ENCODE results near the gene IVNS1ABP.
"Not testable (repeated sequence)": the region's sequence is repeated elsewhere in the genome, so short reads cannot be mapped to it uniquely, and the experiment has no call there.

The IVNS1ABP gene

DNA sequence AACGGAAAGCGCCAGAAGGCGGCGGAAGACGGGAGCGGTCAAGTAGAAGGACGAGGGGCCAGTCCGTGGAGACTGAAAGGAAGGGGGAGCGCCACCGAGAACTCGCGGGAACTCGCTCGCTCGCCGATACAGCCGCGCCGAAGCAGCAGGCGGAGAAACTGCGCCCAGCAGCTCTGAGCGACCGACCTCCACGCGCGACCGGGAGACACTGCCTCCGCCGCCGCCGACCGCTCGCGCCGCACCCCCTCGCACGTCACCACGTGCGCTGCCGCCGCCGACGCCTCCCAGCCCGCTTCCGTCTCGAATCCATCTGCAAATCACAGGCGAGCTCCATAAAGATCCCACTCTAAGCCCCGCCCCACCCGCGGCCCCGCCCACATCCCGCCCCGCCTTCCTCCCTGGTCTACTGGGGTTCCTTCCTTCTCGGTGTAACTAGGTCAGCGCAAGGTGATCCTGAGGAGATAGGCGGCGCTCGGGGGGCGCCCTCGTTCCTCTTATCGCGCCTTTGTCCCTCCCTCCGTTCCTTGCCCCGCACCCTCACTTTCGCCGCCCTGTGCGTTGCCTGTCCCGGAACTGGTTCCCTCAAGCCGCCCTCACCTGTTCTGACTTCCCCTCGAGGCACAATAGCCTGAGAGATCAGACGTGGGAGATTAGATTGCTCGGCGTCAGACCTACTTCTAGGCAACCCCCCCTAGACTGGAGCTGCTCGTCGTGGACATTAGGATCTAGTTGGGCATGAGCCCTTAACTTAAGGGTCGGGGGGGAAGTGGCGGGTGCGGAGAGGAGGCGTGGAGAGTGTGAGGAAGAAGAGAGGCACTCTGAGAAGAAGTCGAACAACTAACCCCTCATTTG, at the start of gene IVNS1ABP:
Gene IVNS1ABP (minus strand): TSS at position 210 of the 852 bp plus-strand sequence. CDS start 7,750 bp downstream, outside the sequence.
- peak; percentile 94 for DNase-seq

DNA sequence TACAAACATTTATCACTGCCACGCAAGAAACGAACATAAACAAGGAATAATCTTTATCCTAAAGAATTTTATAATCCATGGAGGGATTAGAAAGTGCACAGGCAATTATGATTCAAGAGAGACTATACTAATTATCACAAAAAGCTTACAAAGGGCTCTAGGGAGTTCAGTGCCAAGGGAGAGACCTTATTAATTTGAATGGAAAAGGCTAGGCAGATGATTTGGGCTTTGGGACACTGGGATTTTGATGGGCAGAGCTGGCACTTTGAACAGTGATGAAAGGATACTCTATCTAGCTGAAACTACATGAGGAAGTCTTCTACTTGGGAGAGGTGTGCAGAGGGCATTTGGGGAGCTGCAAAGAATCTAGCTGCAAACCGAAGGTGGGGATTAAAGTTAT, 48.9 kb upstream of the IVNS1ABP start:
- DNase-seq, result no peak

DNA sequence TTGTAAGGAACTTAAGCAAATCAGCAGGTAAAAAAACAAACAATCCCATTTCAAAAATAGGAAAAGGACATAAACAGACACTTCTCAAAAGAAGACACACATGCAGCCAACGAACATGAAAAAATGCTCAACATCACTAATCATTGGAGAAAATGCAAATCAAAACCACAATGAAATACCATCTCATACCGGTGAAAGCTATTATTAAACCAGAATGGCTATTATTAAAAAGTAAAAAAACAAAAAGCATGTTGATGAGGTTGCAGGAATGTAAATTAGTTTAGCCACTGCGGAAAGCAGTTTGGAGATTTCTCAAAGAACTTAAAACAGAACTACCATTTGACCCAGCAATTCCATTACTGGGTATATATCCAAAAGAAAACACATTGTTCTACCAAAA, 47.5 kb upstream of the IVNS1ABP start:
- not testable (repeated sequence) for DNase-seq

DNA sequence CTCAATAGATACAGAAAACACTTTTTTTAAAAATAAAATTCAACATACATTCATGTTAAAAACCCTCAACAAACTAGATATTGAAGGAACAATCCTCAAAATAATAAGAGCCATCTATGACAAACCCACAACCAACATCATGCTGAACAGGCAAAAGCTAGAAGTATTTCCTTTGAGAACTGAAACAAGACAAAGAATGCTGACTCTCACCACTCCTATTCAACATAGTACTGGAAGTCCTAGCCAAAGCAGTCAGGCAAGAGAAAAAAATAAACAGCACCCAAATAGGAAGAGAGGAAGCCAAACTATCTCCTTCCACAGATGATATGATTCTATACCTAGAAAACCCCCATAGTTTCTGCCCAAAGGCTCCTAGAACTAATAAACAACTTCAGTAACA, 46.2 kb upstream of the IVNS1ABP start:
- DNase-seq, result no peak

DNA sequence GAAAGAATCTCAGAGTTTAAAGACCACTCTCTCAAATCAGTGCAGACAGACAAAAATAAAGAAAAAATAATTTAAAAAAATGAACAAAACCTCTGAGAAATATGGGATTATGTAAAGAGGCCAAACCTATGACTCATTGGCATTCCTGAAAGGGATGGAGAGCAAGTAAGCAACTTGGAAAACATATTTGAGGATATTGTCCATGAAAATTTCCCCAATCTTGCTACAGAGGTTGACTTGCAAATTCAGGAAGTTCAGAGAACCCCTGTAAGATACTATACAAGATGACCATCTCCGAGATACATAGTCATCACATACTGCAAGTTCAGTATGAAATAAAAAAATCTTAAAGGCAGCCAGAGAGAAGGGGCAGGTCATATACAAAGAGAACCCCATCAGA, 43.7 kb upstream of the IVNS1ABP start:
- no peak for DNase-seq

DNA sequence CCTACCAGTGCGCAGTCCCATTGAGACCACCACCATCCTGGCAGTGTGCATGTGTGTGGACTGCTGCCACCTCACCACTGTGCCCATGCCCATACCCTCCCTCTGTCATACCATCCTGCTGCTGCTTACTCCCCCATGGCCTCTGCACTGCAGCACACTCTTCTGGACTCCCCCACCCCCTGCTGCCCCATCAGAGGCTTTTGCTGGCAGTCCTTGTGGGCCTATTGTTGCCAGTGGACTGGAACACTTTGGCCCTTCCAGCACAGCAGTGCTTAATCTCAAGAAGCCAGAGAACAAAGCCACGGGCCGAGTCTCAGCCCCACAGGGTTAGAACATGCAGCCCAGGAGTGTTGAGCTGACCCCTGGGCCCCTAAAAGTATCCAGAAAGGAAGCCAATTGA, 41.9 kb upstream of the IVNS1ABP start:
- no peak for DNase-seq

DNA sequence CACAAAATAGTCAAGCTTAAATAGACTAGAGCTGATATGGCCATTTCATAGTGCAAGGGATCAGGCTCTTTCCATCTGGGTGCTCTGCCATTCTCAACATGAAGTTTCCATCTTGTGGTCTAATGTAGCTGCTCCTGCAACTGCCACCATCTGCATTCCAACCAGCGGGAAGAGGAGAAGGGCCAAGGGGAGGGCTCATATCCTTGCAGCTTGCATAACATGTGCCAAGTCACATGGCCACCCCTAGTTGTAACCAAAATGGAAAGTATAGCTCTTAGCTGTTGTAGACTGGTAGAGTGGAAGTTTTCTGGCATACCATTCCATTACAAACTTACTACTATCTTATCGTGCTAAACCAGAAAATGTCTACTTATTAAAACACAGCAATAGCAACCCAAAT, 38.9 kb upstream of the IVNS1ABP start:
- DNase-seq, result no peak

DNA sequence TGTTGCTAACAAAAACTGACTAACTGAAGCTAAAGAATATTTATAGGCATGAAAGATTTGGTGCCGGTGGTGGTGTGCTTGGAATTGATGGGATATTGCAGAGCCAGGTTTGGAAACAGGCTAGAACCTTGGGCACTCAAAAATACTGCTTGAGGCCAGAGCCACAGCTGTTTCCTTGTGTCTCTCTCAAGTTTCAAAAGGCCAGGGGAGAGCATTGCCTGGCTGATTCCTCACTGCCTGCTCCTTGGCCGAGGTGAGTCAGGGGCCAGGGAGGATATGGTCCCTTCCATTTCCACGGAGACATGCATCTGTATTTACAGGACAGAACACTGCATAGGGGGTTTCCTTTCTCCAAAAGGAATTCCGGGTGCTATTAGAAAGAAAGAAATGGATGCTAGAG, 36.1 kb upstream of the IVNS1ABP start:
- no peak for DNase-seq

DNA sequence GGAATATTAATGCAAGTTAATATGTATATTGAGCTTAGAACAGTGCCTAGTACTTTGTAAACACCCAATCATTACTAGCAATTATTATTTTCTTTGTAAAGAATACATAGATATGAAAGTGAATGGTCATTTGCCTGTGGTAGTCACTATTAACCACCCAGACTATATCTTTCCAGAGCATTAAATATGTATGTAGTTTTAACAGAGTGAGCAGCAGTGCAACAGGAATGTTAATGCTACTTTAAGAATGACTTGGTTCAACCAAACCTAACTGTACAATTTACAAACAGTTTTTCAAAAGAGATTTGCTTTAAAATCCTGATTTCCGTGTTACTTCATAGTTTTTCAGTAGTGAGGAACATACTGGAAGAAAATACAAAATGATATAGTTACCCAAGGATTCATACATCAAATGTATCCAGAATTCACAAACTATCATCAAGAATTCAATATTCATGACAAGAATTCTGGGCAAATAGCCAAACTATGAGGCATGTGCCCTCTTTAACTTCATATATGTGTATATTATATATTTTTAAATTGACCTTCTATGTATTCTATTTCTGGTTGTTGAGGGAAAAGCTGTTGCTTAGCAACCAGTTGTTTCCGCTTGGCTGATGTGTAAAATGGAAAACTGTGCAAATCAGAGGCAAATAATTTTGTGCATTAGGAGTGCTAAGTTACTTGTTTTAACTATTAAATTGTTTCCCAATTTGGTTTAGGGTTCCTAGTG, 34.9 kb upstream of the IVNS1ABP start:
- no peak for DNase-seq

DNA sequence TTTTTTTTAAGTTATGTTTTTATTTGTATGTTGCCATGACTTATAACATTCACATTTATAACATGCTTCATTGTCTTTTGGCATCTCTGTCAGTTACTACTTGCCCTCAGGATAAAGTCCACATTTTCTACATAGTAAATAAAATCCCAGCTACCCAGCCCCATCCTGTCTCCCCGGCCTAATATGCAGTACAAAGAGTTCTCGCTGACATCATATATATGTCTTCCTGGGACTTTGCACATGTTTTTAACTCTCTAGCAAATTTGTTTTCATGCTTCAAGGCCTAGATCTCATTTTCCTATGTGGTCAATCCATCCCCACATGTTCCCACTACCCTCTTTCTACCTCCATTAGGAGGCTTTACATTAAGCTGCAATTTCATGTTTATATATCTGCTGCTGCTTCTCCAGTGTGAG, 33.0 kb upstream of the IVNS1ABP start:
- DNase-seq, result no peak

DNA sequence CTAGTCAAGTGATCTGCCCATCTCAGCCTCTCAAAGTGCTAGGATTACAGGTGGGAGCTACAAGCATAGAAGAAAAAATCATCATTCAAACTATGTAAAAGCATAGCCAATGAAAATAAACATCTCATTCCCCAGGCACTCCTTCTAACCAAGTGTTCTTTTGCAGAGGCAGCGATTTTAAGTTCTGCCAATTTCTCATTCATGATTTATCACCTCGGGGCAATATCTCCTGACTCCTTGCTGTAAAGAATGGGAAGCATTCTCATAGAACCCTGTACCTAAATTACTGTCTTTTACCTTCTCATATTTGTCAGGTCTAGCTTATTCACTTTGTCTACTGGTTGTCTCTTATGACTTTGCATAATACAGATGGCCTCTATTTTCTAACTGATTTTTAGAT, 32.5 kb upstream of the IVNS1ABP start:
- DNase-seq, result no peak

DNA sequence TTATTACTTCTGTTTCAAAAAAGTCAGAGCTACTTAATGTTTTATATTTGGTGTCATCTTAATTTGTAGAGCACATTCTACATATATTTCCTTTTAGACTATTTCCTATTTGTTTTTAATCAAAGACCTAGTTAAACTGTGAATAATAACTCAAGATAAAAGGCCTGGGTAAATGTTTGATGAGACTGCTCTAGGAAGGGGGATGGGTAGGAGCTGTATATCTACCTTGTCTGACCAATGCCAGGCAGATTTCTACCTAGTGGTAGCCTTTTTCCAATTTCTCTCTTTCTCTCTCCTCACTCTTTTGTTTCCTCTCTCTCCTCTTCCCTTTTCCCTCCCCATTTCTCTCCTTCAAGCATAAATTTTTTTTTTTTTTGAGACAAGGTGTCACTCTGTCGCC, 31.9 kb upstream of the IVNS1ABP start:
- no peak for DNase-seq

DNA sequence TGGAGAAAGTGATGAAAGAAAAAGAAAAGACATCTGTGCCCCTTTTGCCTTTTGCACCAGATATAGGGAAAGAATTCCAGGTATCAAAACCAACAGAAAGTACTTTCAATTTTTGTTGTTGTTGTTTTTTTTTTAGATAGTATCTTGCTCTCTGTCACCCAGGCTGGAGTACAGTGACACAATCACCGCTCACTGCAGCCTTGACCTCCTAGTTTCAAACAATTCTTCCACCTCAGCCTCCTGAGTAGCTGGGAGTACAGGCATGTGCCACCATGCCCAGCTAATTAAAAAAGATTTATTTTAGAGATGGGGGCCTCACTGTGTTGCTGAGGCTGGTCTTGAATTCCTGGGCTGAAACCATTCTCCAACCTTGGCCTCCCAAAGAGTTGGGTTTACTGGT, 31.3 kb upstream of the IVNS1ABP start:
- DNase-seq, result no peak

DNA sequence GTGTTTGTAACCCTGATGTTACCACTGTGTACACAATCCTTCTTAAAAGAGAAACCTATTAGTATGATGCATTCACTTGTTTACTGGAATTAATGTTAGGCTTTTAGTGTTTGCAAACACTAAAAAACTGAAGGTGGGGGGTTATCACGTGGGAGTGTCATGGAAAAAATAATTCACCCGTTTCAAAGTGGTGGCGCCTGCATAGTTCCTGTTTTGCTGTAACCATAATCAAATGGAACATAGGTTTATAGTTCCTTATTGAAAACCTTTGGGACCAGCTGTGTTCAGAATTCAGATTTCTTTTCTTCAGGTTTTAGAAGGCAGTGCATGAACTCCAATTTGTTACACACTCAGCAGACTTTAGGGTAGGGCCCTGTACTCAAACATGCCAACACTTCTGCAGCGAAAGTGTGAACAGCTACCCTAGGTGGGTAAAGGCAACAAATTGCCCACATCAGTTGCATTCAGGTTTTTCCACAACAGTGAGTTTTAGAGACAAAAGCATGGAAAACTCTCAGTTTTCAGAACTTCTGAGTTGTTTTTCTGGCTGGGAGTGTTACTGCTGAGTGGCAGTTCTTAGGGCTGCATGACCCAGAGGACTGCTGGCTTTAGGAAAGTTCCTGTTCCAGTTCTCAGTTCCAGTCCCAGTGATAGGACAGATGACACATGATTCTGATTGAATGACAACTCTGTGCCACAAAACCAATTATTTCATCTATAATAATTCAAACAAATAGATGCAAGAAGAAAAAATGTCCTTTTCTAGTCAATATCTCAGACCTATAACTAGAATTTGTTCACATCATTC, 29.1 kb upstream of the IVNS1ABP start:
- DNase-seq, result no peak

DNA sequence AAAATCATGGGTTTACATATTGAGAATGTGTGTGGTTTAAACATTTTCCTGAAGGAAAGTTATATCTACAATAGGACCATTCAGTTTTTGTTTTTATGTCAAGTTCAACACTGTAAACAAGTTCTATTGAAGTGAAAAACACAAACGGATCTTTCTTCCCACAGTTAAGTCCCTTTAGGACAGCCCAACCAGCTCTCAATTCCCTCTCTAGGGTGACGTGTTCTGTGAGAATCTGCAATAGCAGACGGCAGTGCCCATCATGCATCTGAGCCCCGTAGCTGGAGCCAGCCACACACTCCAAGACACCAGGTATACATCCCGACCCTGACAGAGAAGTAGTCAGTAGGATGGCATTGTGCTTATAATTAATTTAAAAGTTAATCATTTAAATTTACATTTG, 26.3 kb upstream of the IVNS1ABP start:
- DNase-seq, result no peak

DNA sequence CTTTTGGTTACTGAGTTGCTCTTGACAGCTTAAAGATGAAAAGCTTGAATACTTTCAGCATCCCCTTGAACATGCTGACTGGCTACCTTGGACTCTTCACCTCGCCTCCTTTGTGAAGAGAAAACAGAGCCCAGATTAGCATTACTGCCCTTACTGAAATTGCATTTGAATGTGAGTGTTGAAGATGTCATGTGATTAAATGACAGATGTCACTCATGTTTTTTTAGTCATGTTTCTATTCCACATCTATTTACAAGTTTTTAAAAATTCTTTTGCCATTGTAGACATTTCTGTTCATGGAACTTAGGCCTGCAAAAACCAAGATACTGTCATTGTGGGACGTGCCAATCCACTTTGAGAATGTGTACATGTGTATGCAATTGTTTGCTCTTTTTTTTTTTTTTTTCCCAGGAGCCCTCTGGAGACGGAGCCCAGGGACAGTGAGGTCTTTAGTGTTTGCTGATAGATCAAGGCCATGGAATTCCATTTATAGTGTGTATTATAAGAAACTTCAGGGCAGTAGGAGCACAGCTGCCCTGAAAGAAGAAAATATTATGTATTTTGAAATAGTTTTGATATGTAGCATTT, 25.7 kb upstream of the IVNS1ABP start:
- no peak for DNase-seq

DNA sequence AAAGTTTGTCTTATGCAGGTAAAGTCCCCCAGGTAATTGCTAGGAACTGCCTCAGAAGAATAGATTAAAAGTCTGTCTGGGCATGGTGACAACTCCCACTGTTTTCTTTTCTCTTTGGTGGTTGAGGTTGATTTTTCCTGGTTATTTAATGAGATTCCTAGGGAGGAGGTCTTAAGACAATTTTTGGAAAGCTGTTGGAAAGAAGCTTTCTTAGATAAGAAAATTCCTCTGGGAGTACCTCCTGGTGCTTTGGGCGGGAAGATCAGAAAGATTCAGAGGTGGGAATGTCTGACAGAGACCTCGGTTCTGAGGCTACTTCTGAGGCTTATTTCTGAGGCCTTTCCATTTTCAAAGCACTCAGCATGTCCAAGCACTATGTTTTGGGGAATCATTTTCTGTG, 25.0 kb upstream of the IVNS1ABP start:
- DNase-seq, result no peak

DNA sequence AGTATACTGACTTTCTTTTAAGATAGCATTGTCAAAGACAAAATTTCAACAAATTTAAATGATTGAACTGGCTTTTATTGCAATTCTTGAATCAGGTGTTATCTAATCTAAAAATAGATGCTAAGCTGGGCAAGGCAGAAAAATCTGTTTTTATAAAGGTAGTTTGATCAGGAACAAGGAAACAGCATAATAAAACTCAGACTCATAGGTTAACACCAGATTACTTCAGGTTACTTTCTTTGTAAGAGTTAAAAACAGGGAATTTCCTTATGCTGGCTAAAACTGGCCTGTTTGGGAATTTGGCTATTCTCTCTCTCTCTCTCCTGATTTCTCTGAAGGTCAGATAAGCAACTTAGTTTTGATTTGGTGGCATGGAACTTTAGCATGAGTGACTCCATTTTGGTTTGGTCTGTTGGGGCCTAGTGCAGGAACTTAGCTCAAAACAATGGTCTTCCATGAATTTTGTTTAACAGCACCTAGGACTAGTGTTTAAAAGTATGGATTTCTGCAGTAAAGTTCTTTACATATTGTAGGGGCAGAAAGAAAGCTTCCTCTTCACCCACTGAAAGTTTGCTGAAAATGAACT, 24.2 kb upstream of the IVNS1ABP start:
- no peak for DNase-seq

DNA sequence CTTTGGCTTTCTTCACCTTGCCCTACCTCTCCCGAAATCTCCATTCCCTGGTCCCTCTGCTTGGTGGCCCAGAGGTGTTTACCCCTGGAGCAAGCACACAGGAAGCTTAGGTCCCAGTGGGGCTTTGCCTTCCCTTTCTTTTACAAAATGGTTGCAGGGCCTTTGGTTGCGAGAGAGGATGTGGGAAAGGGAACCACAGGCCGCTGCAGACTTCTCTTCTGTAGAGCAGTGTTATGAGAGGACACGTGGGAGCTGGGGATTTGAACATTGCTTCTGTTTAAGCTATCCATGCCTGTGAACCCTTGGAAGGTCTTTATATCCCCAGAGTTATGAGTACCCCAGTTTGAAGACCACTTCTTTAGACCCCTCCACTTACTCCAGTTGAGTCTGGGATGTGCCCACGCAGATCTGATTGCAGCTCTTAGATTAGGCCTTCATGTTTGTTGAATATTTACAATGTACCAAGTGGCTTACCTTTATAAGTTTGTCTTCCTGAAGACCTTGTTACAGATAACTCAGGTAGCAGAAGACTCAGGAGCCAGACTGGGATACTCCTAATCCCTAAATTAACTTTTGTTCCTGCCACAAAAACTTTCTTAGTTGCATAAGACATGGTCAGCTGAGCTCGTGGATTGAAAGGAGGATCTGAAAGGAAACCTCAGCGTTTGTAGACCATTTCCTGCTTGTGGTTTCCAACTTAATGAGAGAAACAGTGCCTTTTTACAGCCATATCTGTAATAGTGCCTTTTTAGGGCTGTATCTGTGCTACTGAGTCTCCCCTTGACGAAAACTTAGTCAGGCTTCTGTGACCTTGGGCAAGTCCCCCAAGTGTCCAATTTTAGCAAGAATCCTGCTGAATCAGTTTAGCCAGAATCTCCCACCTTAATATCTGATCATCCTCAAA, 21.9 kb upstream of the IVNS1ABP start:
- no peak for DNase-seq

DNA sequence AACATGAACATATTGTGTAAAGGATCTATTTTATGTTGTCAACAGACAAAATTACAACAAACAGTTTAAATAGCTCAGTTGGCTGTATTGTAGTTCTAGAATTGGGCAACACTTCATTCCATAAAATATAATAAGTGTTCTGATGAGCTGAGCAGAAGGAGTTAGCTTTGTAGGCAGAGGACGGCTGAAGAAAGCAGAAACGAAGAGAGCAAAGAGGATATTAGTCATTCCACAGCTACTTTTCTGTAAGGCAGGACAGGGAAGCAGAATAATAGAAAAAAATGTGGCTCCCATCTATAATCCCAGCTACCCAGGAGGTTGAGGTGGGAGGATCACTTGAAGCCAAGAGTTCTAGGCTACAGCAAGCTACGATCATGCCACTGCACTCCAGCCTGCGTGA, 20.2 kb upstream of the IVNS1ABP start:
- no peak for DNase-seq

DNA sequence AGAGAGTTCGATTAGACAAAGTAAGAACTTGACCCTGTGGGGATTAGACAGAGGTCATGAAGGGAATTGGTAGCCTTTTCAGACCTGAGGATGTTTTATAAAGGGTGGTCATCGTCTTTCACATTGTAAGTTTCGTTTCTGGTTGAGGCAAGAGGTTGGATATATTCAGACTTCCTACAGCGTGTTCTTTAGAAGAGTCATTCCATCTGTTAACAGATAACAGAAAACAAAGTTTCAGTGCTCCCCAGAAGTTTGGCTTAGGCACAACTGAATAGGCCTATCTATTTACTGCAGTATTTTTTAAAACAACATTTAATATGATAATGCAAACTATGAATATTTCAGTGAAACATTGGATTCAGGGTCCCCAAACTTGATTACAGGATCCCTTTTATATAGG, 17.1 kb upstream of the IVNS1ABP start:
- DNase-seq, result no peak

DNA sequence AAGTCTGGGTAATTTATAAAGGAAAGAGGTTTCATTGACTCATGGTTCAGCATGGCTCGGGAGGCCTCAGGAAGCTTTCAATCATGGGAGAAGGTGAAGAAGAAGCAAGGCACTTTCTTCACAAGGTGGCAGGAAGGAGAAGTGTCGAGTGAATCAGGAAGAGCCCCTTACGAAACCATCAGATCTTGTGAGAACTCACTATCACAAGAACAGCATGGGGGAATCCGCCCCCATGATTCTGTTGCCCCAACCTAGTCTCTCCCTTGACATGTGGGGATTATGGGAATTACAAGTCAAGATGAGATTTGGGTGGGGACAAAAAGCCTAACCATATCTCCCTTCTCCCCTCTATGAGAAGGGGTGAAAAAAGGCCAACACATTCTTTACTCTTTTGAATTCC, 11.2 kb upstream of the IVNS1ABP start:
- no peak for DNase-seq

All from activated CD8-positive, alpha-beta memory T cell treated with anti-CD3 and anti-CD28 coated beads, Interleukin-2, amount 50 U/mL, for 48 hours (primary cell).